HG02571 (cell line): ENCODE measurements around the gene VIT.

ENCODE experiments used
- ATAC-seq: cut with Tn5 transposase; IDR thresholded peaks from one replicate; pipeline ENCODE4 v1.9.1; 2021; ENCODE audit warnings: mild to moderate bottlenecking, moderate library complexity; ENCODE audit not compliant: unreplicated experiment

VIT gene

GRCh38 chr2:36756438-36756837 is 59.9 kb downstream of the VIT start:
- ATAC-seq = no peak

- no peak for ATAC-seq
These were observed 66.4 kb downstream of the VIT start for GRCh38 chr2:36762764-36763490.

- no peak for ATAC-seq
These were observed 72.6 kb downstream of the VIT start for GRCh38 chr2:36769106-36769505.

- peak; percentile 80 for ATAC-seq
These were observed 74.2 kb downstream of the VIT start for GRCh38 chr2:36770542-36771287.

GRCh38 chr2:36771671-36772070 is 75.2 kb downstream of the VIT start:
- no peak for ATAC-seq

- no peak for ATAC-seq
These were observed 77.4 kb downstream of the VIT start for GRCh38 chr2:36773947-36774346.

- ATAC-seq = no peak
These were observed 78.8 kb downstream of the VIT start for GRCh38 chr2:36775261-36775660.

- no peak for ATAC-seq
These were observed 79.3 kb downstream of the VIT start for GRCh38 chr2:36775806-36776205.

- ATAC-seq = no peak
These were observed 80.8 kb downstream of the VIT start for GRCh38 chr2:36777272-36777671.

GRCh38 chr2:36777788-36778187 is 81.3 kb downstream of the VIT start:
- ATAC-seq = no peak

- no peak for ATAC-seq
These were observed 83.0 kb downstream of the VIT start for GRCh38 chr2:36779462-36779861.

GRCh38 chr2:36780231-36780839 is 83.8 kb downstream of the VIT start:
- no peak for ATAC-seq

- ATAC-seq = no peak
These were observed 85.6 kb downstream of the VIT start for GRCh38 chr2:36781907-36782720.

- no peak for ATAC-seq
These were observed 86.7 kb downstream of the VIT start for GRCh38 chr2:36783246-36783645.

GRCh38 chr2:36785179-36785795 is 88.8 kb downstream of the VIT start:
- ATAC-seq = no peak

- ATAC-seq = no peak
These were observed 92.8 kb downstream of the VIT start for GRCh38 chr2:36789181-36789804.

GRCh38 chr2:36792951-36793350 is 96.4 kb downstream of the VIT start:
- no peak for ATAC-seq

GRCh38 chr2:36797324-36798070 is 101.0 kb downstream of the VIT start:
- no peak for ATAC-seq

GRCh38 chr2:36798724-36799123 is 102.2 kb downstream of the VIT start:
- no peak for ATAC-seq

GRCh38 chr2:36800381-36800780 is 103.9 kb downstream of the VIT start:
- ATAC-seq = no peak
